DOHH2 (cell line): ENCODE measurements around the gene RAB40B.

ENCODE experiments used
- H3F3A ChIP-seq: fragments of 200-600 bp; sonication (generic), shearing (Covaris generic); 2 replicates; pipeline ENCODE4 v1.6.0; 2016; ENCODE audit warnings: antibody characterized with exemption, mild to moderate bottlenecking; ENCODE audit not compliant: control insufficient read depth, insufficient read depth
- H3K27ac ChIP-seq: fragments of 200-600 bp; sonication (generic); 2 replicates; pipeline ENCODE4 v1.5.1; 2014; ENCODE audit warnings: low read depth, mild to moderate bottlenecking, low read length, moderate library complexity
- H3K27me3 ChIP-seq: fragments of 200-600 bp; sonication (generic); 2 replicates; pipeline ENCODE4 v1.6.1; 2014; ENCODE audit warnings: mild to moderate bottlenecking, low read length, mixed read lengths; ENCODE audit not compliant: control insufficient read depth
- H3K36me3 ChIP-seq: fragments of 200-600 bp; sonication (generic); 2 replicates; pipeline ENCODE4 v1.6.1; 2014; ENCODE audit warnings: mild to moderate bottlenecking, low read length, moderate library complexity, mixed read lengths; ENCODE audit not compliant: control insufficient read depth
- H3K4me1 ChIP-seq: fragments of 200-600 bp; sonication (generic); 2 replicates; pipeline ENCODE4 v1.6.1; 2014; ENCODE audit warnings: mild to moderate bottlenecking, low read length, mixed read lengths; ENCODE audit not compliant: control insufficient read depth
- H3K4me2 ChIP-seq: fragments of 200-600 bp; sonication (generic); 2 replicates; pipeline ENCODE4 v1.6.0; 2014; ENCODE audit warnings: mild to moderate bottlenecking, low read length, moderate library complexity
- H3K4me3 ChIP-seq: fragments of 200-600 bp; sonication (generic); 2 replicates; pipeline ENCODE4 v1.5.1; 2014; ENCODE audit warnings: mild to moderate bottlenecking, low read length, mixed read lengths
- H3K79me2 ChIP-seq: fragments of 200-600 bp; sonication (generic); 2 replicates; pipeline ENCODE4 v1.6.1; 2014; ENCODE audit warnings: mild to moderate bottlenecking, low read length, mixed read lengths; ENCODE audit not compliant: control insufficient read depth
- H3K9me2 ChIP-seq: fragments of 200-600 bp; sonication (generic); replicated peaks from 2 replicates; pipeline ENCODE4 v1.6.1; 2014; ENCODE audit warnings: mild to moderate bottlenecking, low read length, mixed read lengths; ENCODE audit not compliant: control insufficient read depth
- H3K9me3 ChIP-seq: fragments of 200-600 bp; sonication (generic); 2 replicates; pipeline ENCODE4 v1.6.1; 2014; ENCODE audit warnings: antibody characterized with exemption, low read length, mixed read lengths; ENCODE audit not compliant: control insufficient read depth, insufficient read depth
- H4K20me1 ChIP-seq: fragments of 200-600 bp; sonication (generic); 2 replicates; pipeline ENCODE4 v1.6.0; 2014; ENCODE audit warnings: low read depth, mild to moderate bottlenecking, antibody characterized with exemption, low read length, moderate library complexity; ENCODE audit not compliant: control insufficient read depth, insufficient read depth
- EZH2phosphoT487 ChIP-seq: fragments of 200-600 bp; sonication (generic); IDR thresholded peaks from 2 replicates; pipeline ENCODE4 v1.6.1; 2017; ENCODE audit warnings: borderline replicate concordance, mild to moderate bottlenecking, antibody characterized with exemption, low read length, moderate library complexity, mixed read lengths
- TF ChIP-seq, protein P1 (sequence below): fragments of 200-600 bp; sonication (generic); IDR thresholded peaks from one replicate; pipeline ENCODE4 v1.5.1; 2014; ENCODE audit warnings: antibody characterized with exemption, mild to moderate bottlenecking, low read depth, low read length; ENCODE audit not compliant: poor library complexity, severe bottlenecking

Gene RAB40B

DNA sequence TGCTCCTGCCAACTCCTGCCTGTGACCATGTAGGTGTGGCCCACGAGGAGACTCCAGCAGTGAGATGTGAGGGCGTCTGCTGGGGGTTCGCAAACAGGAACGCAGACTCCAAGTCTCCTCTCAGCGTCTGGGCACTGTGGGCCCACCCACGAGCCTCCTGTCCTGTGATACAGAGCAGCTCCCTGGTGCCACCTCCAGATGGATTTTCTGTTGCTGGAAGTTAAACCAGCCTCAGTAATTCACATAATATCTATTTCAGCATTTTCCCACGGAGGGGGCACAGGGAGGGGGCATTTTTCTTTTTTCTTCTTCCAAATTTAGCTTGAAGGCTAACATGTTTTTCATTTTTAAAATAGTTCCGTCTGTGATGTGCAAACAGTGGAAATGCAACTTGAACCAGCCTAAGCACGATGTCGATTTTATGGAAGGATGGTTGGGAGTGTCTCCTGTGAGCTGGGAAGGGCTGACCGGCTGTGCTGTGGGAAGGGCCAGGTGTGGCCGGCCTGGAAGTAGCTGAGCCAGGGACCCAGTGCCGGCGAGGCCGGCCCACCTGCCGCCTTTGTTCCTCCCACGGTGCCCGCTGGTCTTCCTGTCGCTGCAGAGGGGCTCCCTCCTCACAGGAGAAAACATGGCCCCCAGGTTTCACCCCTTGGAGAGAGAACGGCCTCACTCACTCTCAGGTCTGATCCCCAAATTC, 3.9 kb upstream of the RAB40B start:
- Histone ChIP-seq H3F3A (no peaks in the 10 kb centered on the region), H3K9me3 (no peaks in the 10 kb centered on the region; the same call in 1 of the 2 replicates), H3K4me2 (no peak overlapping the region), H3K79me2 (no peaks in the 10 kb centered on the region), H3K9me2 (no peaks in the 10 kb centered on the region), H3K27ac (no peak overlapping the region), H3K4me3 (no peak overlapping the region), H4K20me1 (no peaks in the 10 kb centered on the region), H3K4me1 (peaks cover 4% of the 10 kb centered on the region; the same call in 1 of the 2 replicates), H3K27me3 (no peaks in the 10 kb centered on the region), H3K36me3 (no peaks in the 10 kb centered on the region)
- TF ChIP-seq, protein P1, sequence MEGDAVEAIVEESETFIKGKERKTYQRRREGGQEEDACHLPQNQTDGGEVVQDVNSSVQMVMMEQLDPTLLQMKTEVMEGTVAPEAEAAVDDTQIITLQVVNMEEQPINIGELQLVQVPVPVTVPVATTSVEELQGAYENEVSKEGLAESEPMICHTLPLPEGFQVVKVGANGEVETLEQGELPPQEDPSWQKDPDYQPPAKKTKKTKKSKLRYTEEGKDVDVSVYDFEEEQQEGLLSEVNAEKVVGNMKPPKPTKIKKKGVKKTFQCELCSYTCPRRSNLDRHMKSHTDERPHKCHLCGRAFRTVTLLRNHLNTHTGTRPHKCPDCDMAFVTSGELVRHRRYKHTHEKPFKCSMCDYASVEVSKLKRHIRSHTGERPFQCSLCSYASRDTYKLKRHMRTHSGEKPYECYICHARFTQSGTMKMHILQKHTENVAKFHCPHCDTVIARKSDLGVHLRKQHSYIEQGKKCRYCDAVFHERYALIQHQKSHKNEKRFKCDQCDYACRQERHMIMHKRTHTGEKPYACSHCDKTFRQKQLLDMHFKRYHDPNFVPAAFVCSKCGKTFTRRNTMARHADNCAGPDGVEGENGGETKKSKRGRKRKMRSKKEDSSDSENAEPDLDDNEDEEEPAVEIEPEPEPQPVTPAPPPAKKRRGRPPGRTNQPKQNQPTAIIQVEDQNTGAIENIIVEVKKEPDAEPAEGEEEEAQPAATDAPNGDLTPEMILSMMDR: no peak
- TF ChIP-seq EZH2phosphoT487: no peak

DNA sequence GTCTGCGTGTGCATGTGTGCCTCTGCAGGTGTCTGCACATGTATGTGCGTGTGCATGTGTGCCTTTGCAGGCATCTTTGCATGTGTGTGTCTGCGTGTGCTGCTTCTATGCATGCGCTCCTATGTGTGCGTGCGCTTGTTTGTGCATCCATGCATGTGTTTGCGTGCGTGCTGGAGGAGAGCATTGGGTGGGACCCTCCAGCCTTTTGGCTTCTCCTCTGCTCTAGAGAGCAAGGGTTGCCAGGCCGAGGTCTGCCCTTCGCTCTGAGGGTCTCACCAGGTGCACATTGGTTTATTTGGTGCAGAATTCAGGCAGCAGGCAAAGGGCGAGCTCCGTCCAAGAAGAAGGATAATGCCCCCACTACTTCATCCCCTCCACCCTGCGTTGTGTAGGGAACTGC, 1.1 kb upstream of the RAB40B start:
- no peaks in the 10 kb centered on the region for H3K79me2 ChIP-seq

DNA sequence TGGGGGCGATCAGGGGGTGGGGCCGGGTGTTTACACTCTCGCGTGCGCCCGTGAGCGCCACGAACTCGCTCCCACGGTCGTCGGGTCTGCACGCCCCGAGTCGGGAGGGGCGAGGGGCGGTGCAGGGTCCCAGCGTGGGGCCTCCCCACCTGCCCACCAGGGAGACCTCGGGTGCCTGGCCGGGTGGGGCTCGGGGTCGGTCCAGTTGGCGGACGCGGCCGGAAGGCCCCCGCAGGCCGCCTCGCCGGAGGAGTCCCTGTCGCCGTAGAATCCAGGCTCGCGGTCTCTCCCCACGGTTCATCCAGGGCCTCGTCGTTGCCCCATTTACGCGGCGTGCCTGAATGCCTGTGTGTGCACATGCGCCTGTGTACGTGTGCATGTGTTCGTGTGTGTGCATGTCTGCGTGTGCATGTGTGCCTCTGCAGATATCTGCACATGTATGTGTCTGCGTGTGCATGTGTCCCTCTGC, 510 bp upstream of the RAB40B start:
- peaks cover 4% of the 10 kb centered on the region; the same call in 1 of the 2 replicates for H3K4me1 ChIP-seq
- H3K9me3 ChIP-seq: peaks cover 9% of the 10 kb centered on the region
- no peaks in the 10 kb centered on the region for H3K9me2 ChIP-seq
- TF ChIP-seq, protein P1: no peak
- no peak for TF ChIP-seq EZH2phosphoT487
- peak overlapping the region; percentile 49 for H3K4me3 ChIP-seq
- no peak overlapping the region for H3K27ac ChIP-seq
- no peaks in the 10 kb centered on the region for H3K36me3 ChIP-seq
- no peaks in the 10 kb centered on the region for H3K27me3 ChIP-seq
- no peaks in the 10 kb centered on the region for H3K79me2 ChIP-seq
- no peaks in the 10 kb centered on the region for H4K20me1 ChIP-seq
- H3F3A ChIP-seq: no peaks in the 10 kb centered on the region
- peak overlapping the region; percentile 52 for H3K4me2 ChIP-seq

More for the DNA sequence above, 1.1 kb upstream of the RAB40B start:
- no peaks in the 10 kb centered on the region for H3K27me3 ChIP-seq
- no peak overlapping the region for H3K4me3 ChIP-seq
- no peak overlapping the region; the same call in 1 of the 2 replicates for H3K4me2 ChIP-seq
- peaks cover 4% of the 10 kb centered on the region for H3K9me3 ChIP-seq
- peaks cover 4% of the 10 kb centered on the region; the same call in 1 of the 2 replicates for H3K4me1 ChIP-seq
- no peak overlapping the region for H3K27ac ChIP-seq
- TF ChIP-seq, protein P1: no peak
- no peak for TF ChIP-seq EZH2phosphoT487
- no peaks in the 10 kb centered on the region for H4K20me1 ChIP-seq
- no peaks in the 10 kb centered on the region for H3K9me2 ChIP-seq
- H3F3A ChIP-seq: no peaks in the 10 kb centered on the region
- no peaks in the 10 kb centered on the region for H3K36me3 ChIP-seq
